Nephron progenitor cell (in vitro differentiated cells): ENCODE results near the gene PPP1CB.

Source experiments
- DNase-seq: peaks from one replicate; pipeline ENCODE4 v3.0.0; 2021
- H3K27ac Mint-ChIP-seq: 2 replicates; pipeline ENCODE4 v1.8.0; 2021; ENCODE audit warnings: mild to moderate bottlenecking, moderate library complexity, mixed read lengths
- H3K27me3 Mint-ChIP-seq: 2 replicates; pipeline ENCODE4 v1.8.0; 2021; ENCODE audit warnings: mild to moderate bottlenecking, low read depth, mixed read lengths; ENCODE audit not compliant: poor library complexity
- H3K36me3 Mint-ChIP-seq: 2 replicates; pipeline ENCODE4 v1.8.0; 2021; ENCODE audit warnings: low read depth, mixed read lengths
- H3K4me1 Mint-ChIP-seq: 2 replicates; pipeline ENCODE4 v1.8.0; 2021; ENCODE audit warnings: mixed read lengths
- H3K4me3 Mint-ChIP-seq: 2 replicates; pipeline ENCODE4 v1.8.0; 2021; ENCODE audit warnings: mild to moderate bottlenecking, moderate library complexity, mixed read lengths
- H3K9me3 Mint-ChIP-seq: 2 replicates; pipeline ENCODE4 v1.8.0; 2021; ENCODE audit warnings: mild to moderate bottlenecking, moderate library complexity, mixed read lengths
- TF ChIP-seq, protein P1 (sequence below): fragments of 200-600 bp; sonication (generic); IDR thresholded peaks from 2 replicates; pipeline ENCODE4 v1.5.0; 2021; ENCODE audit warnings: antibody characterized with exemption

Gene PPP1CB

DNA sequence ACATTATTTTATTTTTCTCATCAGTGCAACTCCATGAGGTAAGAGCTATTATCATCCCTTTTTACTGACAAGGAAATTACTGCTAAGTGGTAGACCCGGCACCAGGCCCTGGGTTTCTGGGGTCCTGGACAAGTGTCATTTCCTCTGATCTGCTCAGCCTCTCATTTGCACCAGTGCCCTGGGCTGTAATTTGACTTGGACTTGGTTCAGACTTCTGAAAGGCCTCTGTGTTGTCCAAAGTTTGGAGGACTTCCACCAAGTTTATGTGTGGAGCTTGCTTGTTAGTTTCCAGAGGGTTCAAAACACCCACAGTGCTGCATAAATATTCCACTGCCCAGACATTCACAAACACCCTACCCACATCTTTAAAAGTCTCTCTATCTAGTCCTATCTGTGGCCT is 44.0 kb upstream of the PPP1CB start:
- peaks cover 41% of the 10 kb centered on the region for H3K4me1 Mint-ChIP-seq
- TF ChIP-seq, protein P1, sequence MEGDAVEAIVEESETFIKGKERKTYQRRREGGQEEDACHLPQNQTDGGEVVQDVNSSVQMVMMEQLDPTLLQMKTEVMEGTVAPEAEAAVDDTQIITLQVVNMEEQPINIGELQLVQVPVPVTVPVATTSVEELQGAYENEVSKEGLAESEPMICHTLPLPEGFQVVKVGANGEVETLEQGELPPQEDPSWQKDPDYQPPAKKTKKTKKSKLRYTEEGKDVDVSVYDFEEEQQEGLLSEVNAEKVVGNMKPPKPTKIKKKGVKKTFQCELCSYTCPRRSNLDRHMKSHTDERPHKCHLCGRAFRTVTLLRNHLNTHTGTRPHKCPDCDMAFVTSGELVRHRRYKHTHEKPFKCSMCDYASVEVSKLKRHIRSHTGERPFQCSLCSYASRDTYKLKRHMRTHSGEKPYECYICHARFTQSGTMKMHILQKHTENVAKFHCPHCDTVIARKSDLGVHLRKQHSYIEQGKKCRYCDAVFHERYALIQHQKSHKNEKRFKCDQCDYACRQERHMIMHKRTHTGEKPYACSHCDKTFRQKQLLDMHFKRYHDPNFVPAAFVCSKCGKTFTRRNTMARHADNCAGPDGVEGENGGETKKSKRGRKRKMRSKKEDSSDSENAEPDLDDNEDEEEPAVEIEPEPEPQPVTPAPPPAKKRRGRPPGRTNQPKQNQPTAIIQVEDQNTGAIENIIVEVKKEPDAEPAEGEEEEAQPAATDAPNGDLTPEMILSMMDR, result no peak
- no peak overlapping the region for H3K4me3 Mint-ChIP-seq
- H3K27me3 Mint-ChIP-seq, result peaks cover 8% of the 10 kb centered on the region
- H3K36me3 Mint-ChIP-seq, result peaks cover 5% of the 10 kb centered on the region
- H3K27ac Mint-ChIP-seq, result no peak overlapping the region
- H3K9me3 Mint-ChIP-seq, result peaks cover 27% of the 10 kb centered on the region
- no peak for DNase-seq

GRCh38 chr2:28709101-28709500 is 42.5 kb upstream of the PPP1CB start:
- TF ChIP-seq, protein P1, result no peak
- peak overlapping the region; percentile 98 for H3K27ac Mint-ChIP-seq
- H3K4me3 Mint-ChIP-seq, result no peak overlapping the region
- DNase-seq, result no peak
- peaks cover 5% of the 10 kb centered on the region for H3K36me3 Mint-ChIP-seq
- peaks cover 8% of the 10 kb centered on the region for H3K27me3 Mint-ChIP-seq
- peaks cover 33% of the 10 kb centered on the region for H3K4me1 Mint-ChIP-seq
- H3K9me3 Mint-ChIP-seq, result peaks cover 27% of the 10 kb centered on the region

GRCh38 chr2:28710545-28710944 is 41.1 kb upstream of the PPP1CB start:
- Mint-ChIP-seq H3K27ac (no peak overlapping the region), H3K36me3 (peaks cover 4% of the 10 kb centered on the region), H3K4me1 (peaks cover 33% of the 10 kb centered on the region), H3K27me3 (peaks cover 6% of the 10 kb centered on the region), H3K9me3 (peaks cover 17% of the 10 kb centered on the region), H3K4me3 (no peak overlapping the region)
- DNase-seq, result no peak
- TF ChIP-seq, protein P1, result no peak

DNA sequence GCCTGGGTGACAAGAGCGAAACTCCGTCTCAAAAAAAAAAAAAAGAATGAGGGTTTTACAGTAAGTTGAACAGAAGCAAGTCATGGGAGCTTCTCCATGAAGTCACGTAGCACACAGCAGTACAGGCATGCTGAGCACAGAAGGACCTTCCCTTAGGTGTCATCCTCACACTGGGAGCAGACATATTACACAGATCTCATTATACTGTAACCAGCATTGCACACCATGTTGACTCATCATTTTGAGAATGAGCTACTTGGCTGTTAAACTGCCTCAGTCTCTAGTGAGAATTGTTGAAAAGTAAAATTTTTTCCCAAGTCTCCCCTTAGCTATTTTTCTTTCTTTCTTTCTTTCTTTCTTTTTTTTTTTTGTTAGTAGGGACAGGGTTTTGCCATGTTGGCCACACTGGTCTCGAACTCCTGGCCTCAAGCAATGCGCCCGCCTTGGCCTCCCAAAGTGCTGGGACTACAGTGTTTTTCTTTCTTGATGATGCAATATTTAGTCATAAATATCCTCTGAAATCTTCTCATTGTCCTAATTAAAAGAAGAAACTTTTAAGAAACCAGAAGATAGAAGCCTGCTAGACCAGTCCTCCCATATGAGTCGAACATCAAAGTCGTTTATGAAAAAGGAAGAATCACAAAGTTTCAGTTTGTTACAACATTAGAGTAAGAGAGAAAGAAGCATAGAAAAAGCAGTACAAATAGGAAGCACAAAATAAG is 37.9 kb upstream of the PPP1CB start:
- Mint-ChIP-seq H3K4me3 (no peak overlapping the region), H3K27me3 (peaks cover 7% of the 10 kb centered on the region), H3K4me1 (peaks cover 46% of the 10 kb centered on the region), H3K9me3 (no peaks in the 10 kb centered on the region), H3K36me3 (no peaks in the 10 kb centered on the region), H3K27ac (no peak overlapping the region)
- DNase-seq, result no peak
- TF ChIP-seq, protein P1, result no peak

- peaks cover 23% of the 10 kb centered on the region for H3K4me1 Mint-ChIP-seq
- TF ChIP-seq, protein P1, result no peak
- H3K9me3 Mint-ChIP-seq, result peaks cover 5% of the 10 kb centered on the region
- no peak overlapping the region for H3K4me3 Mint-ChIP-seq
- H3K27me3 Mint-ChIP-seq, result peaks cover 2% of the 10 kb centered on the region
- peak overlapping the region; percentile 29 for H3K27ac Mint-ChIP-seq
- H3K36me3 Mint-ChIP-seq, result no peaks in the 10 kb centered on the region
- no peak for DNase-seq
Observed at GRCh38 chr2:28716265-28716865, 35.3 kb upstream of the PPP1CB start.

- DNase-seq, result no peak
- Mint-ChIP-seq H3K4me3 (no peak overlapping the region), H3K36me3 (no peaks in the 10 kb centered on the region)
Observed at GRCh38 chr2:28717339-28717758, 34.3 kb upstream of the PPP1CB start.

More at GRCh38 chr2:28717339-28717758, 34.3 kb upstream of the PPP1CB start:
- Mint-ChIP-seq H3K4me1 (peaks cover 23% of the 10 kb centered on the region), H3K27ac (peak overlapping the region; percentile 95), H3K27me3 (peaks cover 2% of the 10 kb centered on the region), H3K9me3 (peaks cover 5% of the 10 kb centered on the region)
- TF ChIP-seq, protein P1, result no peak
